Progenitor cell of endocrine pancreas (in vitro differentiated cells): Measurements from ENCODE around the gene UIMC1. TPM values are rescaled to one million over a fixed set of nuclear protein-coding genes. Genes with fewer than 3 reads are reported as not detected.

Source experiments
- DNase-seq: peaks from one replicate; pipeline ENCODE4 v3.0.0; 2021; ENCODE audit warnings: low spot score; ENCODE audit not compliant: unreplicated experiment
- H3K27ac Mint-ChIP-seq: 2 replicates; pipeline ENCODE4 v1.8.0; 2021; ENCODE audit warnings: mild to moderate bottlenecking, moderate library complexity, mixed read lengths
- H3K27me3 Mint-ChIP-seq: 2 replicates; pipeline ENCODE4 v1.8.0; 2021; ENCODE audit warnings: mixed read lengths
- H3K36me3 Mint-ChIP-seq: 2 replicates; pipeline ENCODE4 v1.8.0; 2022; ENCODE audit warnings: mixed read lengths; ENCODE audit not compliant: insufficient read depth
- H3K4me1 Mint-ChIP-seq: 2 replicates; pipeline ENCODE4 v1.8.0; 2021; ENCODE audit warnings: low read depth, mixed read lengths
- H3K4me3 Mint-ChIP-seq: 2 replicates; pipeline ENCODE4 v1.8.0; 2021; ENCODE audit warnings: low read depth, mild to moderate bottlenecking, moderate library complexity, mixed read lengths
- H3K9me3 Mint-ChIP-seq: 2 replicates; pipeline ENCODE4 v1.8.0; 2021; ENCODE audit warnings: low read depth, mixed read lengths
- total RNA-seq: library from RNA; stranded (reverse); gene quantifications from 2 replicates; pipeline ENCODE4 v1.2.1, GENCODE V29; 2021
- TF ChIP-seq, protein P1 (sequence below): fragments of 200-600 bp; sonication (generic); IDR thresholded peaks from one replicate; pipeline ENCODE4 v1.5.0; 2021; ENCODE audit warnings: antibody characterized with exemption, mild to moderate bottlenecking; ENCODE audit not compliant: unreplicated experiment

UIMC1 gene
- total RNA-seq, 1 donor from 2014 or later = 47.4 TPM

DNA sequence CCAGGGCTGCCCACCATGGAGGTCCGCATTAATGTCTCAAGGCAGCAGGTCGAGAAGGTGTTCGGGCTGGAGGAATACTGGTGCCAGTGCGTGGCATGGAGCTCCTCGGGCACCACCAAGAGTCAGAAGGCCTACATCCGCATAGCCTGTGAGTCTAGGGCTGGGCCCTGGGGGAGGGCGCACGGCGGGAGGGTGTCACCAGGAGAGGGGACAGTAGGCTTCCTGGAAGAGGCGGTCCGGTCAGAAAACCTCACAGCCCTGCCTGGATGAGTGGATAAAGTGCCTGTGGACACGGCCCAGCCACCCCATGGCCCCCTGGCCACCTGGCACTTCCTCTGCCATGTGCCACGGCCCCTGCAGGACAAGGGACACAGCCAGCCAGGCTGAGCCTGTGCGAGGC lies 138.5 kb downstream of the UIMC1 start:
- H3K9me3 Mint-ChIP-seq = no peaks in the 10 kb centered on the region
- TF ChIP-seq, protein P1, sequence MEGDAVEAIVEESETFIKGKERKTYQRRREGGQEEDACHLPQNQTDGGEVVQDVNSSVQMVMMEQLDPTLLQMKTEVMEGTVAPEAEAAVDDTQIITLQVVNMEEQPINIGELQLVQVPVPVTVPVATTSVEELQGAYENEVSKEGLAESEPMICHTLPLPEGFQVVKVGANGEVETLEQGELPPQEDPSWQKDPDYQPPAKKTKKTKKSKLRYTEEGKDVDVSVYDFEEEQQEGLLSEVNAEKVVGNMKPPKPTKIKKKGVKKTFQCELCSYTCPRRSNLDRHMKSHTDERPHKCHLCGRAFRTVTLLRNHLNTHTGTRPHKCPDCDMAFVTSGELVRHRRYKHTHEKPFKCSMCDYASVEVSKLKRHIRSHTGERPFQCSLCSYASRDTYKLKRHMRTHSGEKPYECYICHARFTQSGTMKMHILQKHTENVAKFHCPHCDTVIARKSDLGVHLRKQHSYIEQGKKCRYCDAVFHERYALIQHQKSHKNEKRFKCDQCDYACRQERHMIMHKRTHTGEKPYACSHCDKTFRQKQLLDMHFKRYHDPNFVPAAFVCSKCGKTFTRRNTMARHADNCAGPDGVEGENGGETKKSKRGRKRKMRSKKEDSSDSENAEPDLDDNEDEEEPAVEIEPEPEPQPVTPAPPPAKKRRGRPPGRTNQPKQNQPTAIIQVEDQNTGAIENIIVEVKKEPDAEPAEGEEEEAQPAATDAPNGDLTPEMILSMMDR = no peak
- no peak overlapping the region for H3K4me3 Mint-ChIP-seq
- peaks cover 17% of the 10 kb centered on the region for H3K4me1 Mint-ChIP-seq
- H3K27ac Mint-ChIP-seq = no peak overlapping the region
- no peak for DNase-seq
- no peaks in the 10 kb centered on the region for H3K36me3 Mint-ChIP-seq
- H3K27me3 Mint-ChIP-seq = peaks cover 26% of the 10 kb centered on the region

DNA sequence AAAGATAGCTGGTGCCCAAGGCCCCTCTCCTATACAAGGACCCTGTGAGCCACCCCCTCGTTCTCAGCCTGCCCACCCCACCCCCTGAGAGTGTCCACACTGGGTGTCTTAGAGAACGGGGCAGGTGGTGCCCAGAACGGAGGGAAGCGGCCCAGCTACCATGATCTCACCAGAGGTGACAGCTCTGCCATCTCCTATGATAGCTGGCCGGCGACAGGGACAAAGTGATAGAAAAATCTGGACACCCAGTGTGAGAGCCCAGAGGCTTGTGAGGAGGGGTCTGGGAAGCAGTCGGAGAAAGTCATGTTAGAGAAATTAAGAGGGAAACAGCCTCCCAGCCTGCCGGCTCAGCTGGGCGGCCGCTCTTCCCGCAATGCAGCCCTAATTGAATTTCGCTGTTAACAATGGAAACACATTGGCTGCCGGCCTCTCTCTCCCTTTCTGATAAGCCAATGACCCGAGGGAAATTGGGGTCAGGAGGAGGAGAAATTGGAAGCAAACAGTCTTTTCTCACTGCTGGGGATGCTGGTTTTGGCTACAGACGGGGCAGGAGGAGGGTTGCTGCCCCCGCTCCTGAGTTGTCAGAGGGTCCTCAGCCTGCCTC lies 139.8 kb downstream of the UIMC1 start:
- Mint-ChIP-seq H3K27ac (no peak overlapping the region), H3K4me3 (no peak overlapping the region), H3K9me3 (no peaks in the 10 kb centered on the region), H3K4me1 (peaks cover 20% of the 10 kb centered on the region), H3K27me3 (peaks cover 28% of the 10 kb centered on the region), H3K36me3 (no peaks in the 10 kb centered on the region)
- no peak for DNase-seq
- TF ChIP-seq, protein P1 = no peak

- H3K9me3 Mint-ChIP-seq = no peaks in the 10 kb centered on the region
- TF ChIP-seq, protein P1 = no peak
- H3K4me1 Mint-ChIP-seq = peaks cover 20% of the 10 kb centered on the region
- no peak overlapping the region for H3K27ac Mint-ChIP-seq
- peaks cover 28% of the 10 kb centered on the region for H3K27me3 Mint-ChIP-seq
- no peaks in the 10 kb centered on the region for H3K36me3 Mint-ChIP-seq
- H3K4me3 Mint-ChIP-seq = no peak overlapping the region
- DNase-seq = no peak
These were observed 140.6 kb downstream of the UIMC1 start for GRCh38 chr5:176865964-176866363.

GRCh38 chr5:176864755-176865154 lies 141.8 kb downstream of the UIMC1 start:
- H3K9me3 Mint-ChIP-seq = no peaks in the 10 kb centered on the region
- DNase-seq = no peak
- H3K4me3 Mint-ChIP-seq = no peak overlapping the region
- H3K27ac Mint-ChIP-seq = no peak overlapping the region
- H3K36me3 Mint-ChIP-seq = no peaks in the 10 kb centered on the region
- TF ChIP-seq, protein P1 = no peak
- peaks cover 25% of the 10 kb centered on the region for H3K27me3 Mint-ChIP-seq
- peaks cover 18% of the 10 kb centered on the region for H3K4me1 Mint-ChIP-seq

DNA sequence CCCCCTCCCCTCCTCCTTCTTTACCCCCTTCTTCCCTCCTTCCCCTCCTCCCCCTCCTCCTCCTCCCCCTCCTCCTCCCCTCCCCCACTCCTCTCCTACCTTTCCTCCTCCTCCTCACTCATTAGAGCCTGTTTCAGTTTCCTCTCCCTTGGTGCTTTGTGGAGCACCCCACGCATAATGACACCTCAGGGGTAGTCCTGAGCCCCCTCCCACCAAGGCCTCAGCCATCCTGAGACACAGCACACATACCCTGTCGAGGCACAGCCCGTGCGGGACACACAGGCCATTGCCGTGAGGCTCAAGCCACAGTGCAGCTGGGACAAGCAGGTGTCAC lies 142.8 kb downstream of the UIMC1 start:
- no peak for DNase-seq
- peaks cover 22% of the 10 kb centered on the region for H3K27me3 Mint-ChIP-seq
- no peak overlapping the region for H3K27ac Mint-ChIP-seq
- TF ChIP-seq, protein P1 = no peak
- no peaks in the 10 kb centered on the region for H3K9me3 Mint-ChIP-seq
- H3K4me3 Mint-ChIP-seq = no peak overlapping the region
- peaks cover 18% of the 10 kb centered on the region for H3K4me1 Mint-ChIP-seq
- H3K36me3 Mint-ChIP-seq = no peaks in the 10 kb centered on the region
